Astrocyte of the cerebellum (primary cell): ENCODE measurements around the gene PPP2R5C.

Experiments used
- DNase-seq: peaks from one replicate; pipeline ENCODE4 v3.0.0-alpha.2; 2011; ENCODE audit warnings: low read depth
- H3K4me3 ChIP-seq: 2 replicates; pipeline ENCODE4 v1.5.1; 2011; ENCODE audit warnings: mild to moderate bottlenecking, low read depth, low read length, moderate library complexity
- CTCF ChIP-seq: IDR thresholded peaks from 2 replicates; pipeline ENCODE4 v1.5.1; 2012; ENCODE audit warnings: low read length, low read depth, moderate library complexity, mild to moderate bottlenecking; ENCODE audit errors: missing control alignments
- in situ Hi-C: cut with HindIII; loops from 2 replicates; pipeline ENCODE4 v1.10.0; 2017; ENCODE audit warnings: low sequenced_read_pairs

Gene PPP2R5C

GRCh38 chr14:101774006-101774795, 12.7 kb downstream of the PPP2R5C start:
- no peak for DNase-seq
- TF ChIP-seq CTCF, result no peak
- H3K4me3 ChIP-seq, result no peak overlapping the region
- in situ Hi-C loops, result no loop called here

- in situ Hi-C loops, result no loop called here
- no peak for TF ChIP-seq CTCF
- DNase-seq, result no peak
- H3K4me3 ChIP-seq, result no peak overlapping the region
Observed at GRCh38 chr14:101774814-101775213, 13.3 kb downstream of the PPP2R5C start.

- in situ Hi-C loops, result no loop called here
- TF ChIP-seq CTCF, result no peak
Observed at GRCh38 chr14:101775826-101776225, 14.3 kb downstream of the PPP2R5C start.

GRCh38 chr14:101776344-101776743, 14.8 kb downstream of the PPP2R5C start:
- no peak for DNase-seq
- H3K4me3 ChIP-seq, result no peak overlapping the region
- TF ChIP-seq CTCF, result no peak
- in situ Hi-C loops, result no loop called here

More at GRCh38 chr14:101775826-101776225, 14.3 kb downstream of the PPP2R5C start:
- no peak overlapping the region for H3K4me3 ChIP-seq
- no peak for DNase-seq

- in situ Hi-C loops, result no loop called here
- TF ChIP-seq CTCF, result no peak
- no peak for DNase-seq
- H3K4me3 ChIP-seq, result no peak overlapping the region
Observed at GRCh38 chr14:101780390-101780789, 18.9 kb downstream of the PPP2R5C start.

GRCh38 chr14:101780887-101781239, 19.4 kb downstream of the PPP2R5C start:
- in situ Hi-C loops, result no loop called here
- DNase-seq, result no peak
- peak overlapping the region; percentile 37 for H3K4me3 ChIP-seq
- no peak for TF ChIP-seq CTCF
